WTC11 (cell line): ENCODE measurements around the gene RASSF4. TPM values are rescaled to one million over a fixed set of nuclear protein-coding genes. Genes with fewer than 3 reads are reported as not detected.

Experiments used
- ATAC-seq: fragments of 200-7000 bp; cut with Tn5 transposase; 2 replicates; pipeline ENCODE4 v1.10.0; 2021; ENCODE audit warnings: mild to moderate bottlenecking, moderate library complexity
- CTCF ChIA-PET: fragments of 300-600 bp; sonication (Branson Sonifier 250); formaldehyde crosslinking; loops from one replicate; lab custom pipeline; 2021; ENCODE audit warnings: antibody characterized with exemption; lab: Charles Lee
- POLR2A ChIA-PET: fragments of 350-600 bp; sonication (Branson Sonifier 250); formaldehyde crosslinking; loops from one replicate; lab custom pipeline; 2021; ENCODE audit warnings: antibody characterized with exemption; lab: Charles Lee
- DNase-seq: peaks from one replicate; pipeline ENCODE4 v3.0.0; 2021; ENCODE audit warnings: low spot score
- H3K27ac Mint-ChIP-seq: 2 replicates; pipeline ENCODE4 v1.8.0; 2021; ENCODE audit warnings: mixed read lengths
- H3K27me3 Mint-ChIP-seq: 2 replicates; pipeline ENCODE4 v1.8.0; 2021; ENCODE audit warnings: low read depth, mild to moderate bottlenecking, moderate library complexity, mixed read lengths
- H3K36me3 Mint-ChIP-seq: 2 replicates; pipeline ENCODE4 v1.8.0; 2021; ENCODE audit warnings: mixed read lengths
- H3K4me1 Mint-ChIP-seq: 2 replicates; pipeline ENCODE4 v1.8.0; 2022; ENCODE audit warnings: mixed read lengths
- H3K4me3 Mint-ChIP-seq: 2 replicates; pipeline ENCODE4 v1.8.0; 2021; ENCODE audit warnings: mild to moderate bottlenecking, moderate library complexity, mixed read lengths
- H3K9me3 Mint-ChIP-seq: 2 replicates; pipeline ENCODE4 v1.8.0; 2021; ENCODE audit warnings: mixed read lengths
- ATF1 ChIP-seq: sonication (generic); formaldehyde crosslinking; IDR thresholded peaks from 2 replicates; pipeline ENCODE4 v1.8.1; 2023; ENCODE audit warnings: mild to moderate bottlenecking, moderate library complexity, missing genetic modification reagents
- CBFB ChIP-seq: sonication (generic); formaldehyde crosslinking; IDR thresholded peaks from 2 replicates; pipeline ENCODE4 v1.8.1; 2022; ENCODE audit warnings: mild to moderate bottlenecking, low read depth, missing genetic modification reagents
- E2F5 ChIP-seq: sonication (generic); formaldehyde crosslinking; IDR thresholded peaks from 2 replicates; pipeline ENCODE4 v1.8.1; 2022; ENCODE audit warnings: mild to moderate bottlenecking, moderate library complexity, missing genetic modification reagents
- FOXK1 ChIP-seq: sonication (generic); formaldehyde crosslinking; IDR thresholded peaks from 2 replicates; pipeline ENCODE4 v1.8.0; 2022; ENCODE audit warnings: mild to moderate bottlenecking, moderate library complexity, missing genetic modification reagents
- GTF2I ChIP-seq: fragments of 250-450 bp; sonication (Bioruptor Pico); conservative IDR thresholded peaks from 2 replicates; pipeline ENCODE4 v1.4.0; 2021; ENCODE audit warnings: mild to moderate bottlenecking
- IRF2 ChIP-seq: sonication (generic); formaldehyde crosslinking; IDR thresholded peaks from 2 replicates; pipeline ENCODE4 v1.8.0; 2022; ENCODE audit warnings: low read depth, missing genetic modification reagents, borderline replicate concordance
- JAZF1 ChIP-seq: fragments of 250-450 bp; sonication (Bioruptor Pico); IDR thresholded peaks from 2 replicates; pipeline ENCODE4 v1.9.0; 2021; ENCODE audit warnings: moderate library complexity, mild to moderate bottlenecking, inconsistent platforms
- NFE2L1 ChIP-seq: sonication (generic); formaldehyde crosslinking; IDR thresholded peaks from 2 replicates; pipeline ENCODE4 v1.8.1; 2023; ENCODE audit warnings: missing genetic modification reagents
- NR1H2 ChIP-seq: sonication (generic); formaldehyde crosslinking; IDR thresholded peaks from 2 replicates; pipeline ENCODE4 v1.9.0; 2021; ENCODE audit warnings: mild to moderate bottlenecking, moderate library complexity, missing genetic modification reagents
- PRDM15 ChIP-seq: sonication (generic); formaldehyde crosslinking; IDR thresholded peaks from 2 replicates; pipeline ENCODE4 v1.8.0; 2022; ENCODE audit warnings: missing genetic modification reagents
- RELA ChIP-seq: sonication (generic); formaldehyde crosslinking; IDR thresholded peaks from 2 replicates; pipeline ENCODE4 v1.8.1; 2022; ENCODE audit warnings: missing genetic modification reagents, mild to moderate bottlenecking, borderline replicate concordance
- RORB ChIP-seq: fragments of 250-450 bp; sonication (Bioruptor Pico); IDR thresholded peaks from 2 replicates; pipeline ENCODE4 v1.9.0; 2021; ENCODE audit warnings: mild to moderate bottlenecking
- SP1 ChIP-seq: sonication (generic); formaldehyde crosslinking; conservative IDR thresholded peaks from 2 replicates; pipeline ENCODE4 v1.8.1; 2022; ENCODE audit warnings: missing genetic modification reagents
- STAT6 ChIP-seq: sonication (generic); formaldehyde crosslinking; conservative IDR thresholded peaks from 2 replicates; pipeline ENCODE4 v1.8.1; 2023; ENCODE audit warnings: mild to moderate bottlenecking, low read depth, missing genetic modification reagents, moderate library complexity
- TEAD4 ChIP-seq: sonication (generic); formaldehyde crosslinking; IDR thresholded peaks from 2 replicates; pipeline ENCODE4 v1.8.0; 2022; ENCODE audit warnings: mild to moderate bottlenecking, missing genetic modification reagents
- ZNF423 ChIP-seq: fragments of 250-450 bp; sonication (Bioruptor Pico); IDR thresholded peaks from 2 replicates; pipeline ENCODE4 v2.1.2; 2022; ENCODE audit warnings: mild to moderate bottlenecking, moderate library complexity
- total RNA-seq: library from RNA; stranded (reverse); gene quantifications from 3 replicates; pipeline ENCODE4 v1.2.3, GENCODE V29; 2021
- TF ChIP-seq, protein P1 (sequence below): fragments of 250-450 bp; sonication (Bioruptor Pico); IDR thresholded peaks from 2 replicates; pipeline ENCODE4 v1.9.0; 2021; ENCODE audit warnings: mild to moderate bottlenecking
- TF ChIP-seq, protein P2 (sequence below): sonication (generic); formaldehyde crosslinking; IDR thresholded peaks from 2 replicates; pipeline ENCODE4 v1.8.0; 2022; ENCODE audit warnings: mild to moderate bottlenecking, missing genetic modification reagents
- TF ChIP-seq, protein P3 (sequence below): fragments of 250-450 bp; sonication (Bioruptor Pico); IDR thresholded peaks from 2 replicates; pipeline ENCODE4 v1.9.0; 2021; ENCODE audit warnings: moderate library complexity, mild to moderate bottlenecking, inconsistent platforms, borderline replicate concordance

Gene RASSF4
- total RNA-seq, 1 experiment from 2014 or later: 15.7 TPM

DNA sequence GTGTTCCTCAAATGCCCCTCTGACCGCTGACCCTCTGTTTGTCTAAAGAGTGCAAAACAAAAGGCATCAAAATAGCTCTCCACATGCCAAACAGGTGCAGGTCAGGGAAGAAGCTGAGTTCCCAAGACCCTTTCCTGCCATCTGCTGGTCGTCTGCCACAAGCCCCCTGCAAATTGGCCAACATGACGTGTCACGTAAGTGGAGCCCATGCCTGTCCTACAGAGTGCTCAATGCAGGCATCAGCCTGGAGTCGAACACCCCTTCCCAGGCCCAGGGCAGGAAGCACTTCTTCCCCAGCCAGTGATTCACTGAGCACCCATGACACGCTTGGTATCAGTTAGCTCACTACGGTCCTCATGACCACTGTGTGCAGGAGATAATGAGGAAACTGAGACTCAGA, 34.4 kb upstream of the RASSF4 start (continued):
- no peak for TF ChIP-seq STAT6 (CRISPR knock-in tag)
- no peak for TF ChIP-seq CBFB (CRISPR knock-in tag)
- TF ChIP-seq IRF2 (CRISPR knock-in tag): no peak
- TF ChIP-seq ATF1: no peak
- TF ChIP-seq NR1H2 (CRISPR knock-in tag): no peak
- no peak for TF ChIP-seq PRDM15 (CRISPR knock-in tag)
- no peak for TF ChIP-seq E2F5 (CRISPR knock-in tag)

- H3K27me3 Mint-ChIP-seq: peaks cover 10% of the 10 kb centered on the region
- no peak overlapping the region for H3K27ac Mint-ChIP-seq
- TF ChIP-seq, protein P1, sequence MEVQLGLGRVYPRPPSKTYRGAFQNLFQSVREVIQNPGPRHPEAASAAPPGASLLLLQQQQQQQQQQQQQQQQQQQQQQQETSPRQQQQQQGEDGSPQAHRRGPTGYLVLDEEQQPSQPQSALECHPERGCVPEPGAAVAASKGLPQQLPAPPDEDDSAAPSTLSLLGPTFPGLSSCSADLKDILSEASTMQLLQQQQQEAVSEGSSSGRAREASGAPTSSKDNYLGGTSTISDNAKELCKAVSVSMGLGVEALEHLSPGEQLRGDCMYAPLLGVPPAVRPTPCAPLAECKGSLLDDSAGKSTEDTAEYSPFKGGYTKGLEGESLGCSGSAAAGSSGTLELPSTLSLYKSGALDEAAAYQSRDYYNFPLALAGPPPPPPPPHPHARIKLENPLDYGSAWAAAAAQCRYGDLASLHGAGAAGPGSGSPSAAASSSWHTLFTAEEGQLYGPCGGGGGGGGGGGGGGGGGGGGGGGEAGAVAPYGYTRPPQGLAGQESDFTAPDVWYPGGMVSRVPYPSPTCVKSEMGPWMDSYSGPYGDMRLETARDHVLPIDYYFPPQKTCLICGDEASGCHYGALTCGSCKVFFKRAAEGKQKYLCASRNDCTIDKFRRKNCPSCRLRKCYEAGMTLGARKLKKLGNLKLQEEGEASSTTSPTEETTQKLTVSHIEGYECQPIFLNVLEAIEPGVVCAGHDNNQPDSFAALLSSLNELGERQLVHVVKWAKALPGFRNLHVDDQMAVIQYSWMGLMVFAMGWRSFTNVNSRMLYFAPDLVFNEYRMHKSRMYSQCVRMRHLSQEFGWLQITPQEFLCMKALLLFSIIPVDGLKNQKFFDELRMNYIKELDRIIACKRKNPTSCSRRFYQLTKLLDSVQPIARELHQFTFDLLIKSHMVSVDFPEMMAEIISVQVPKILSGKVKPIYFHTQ: no peak
- no peak for TF ChIP-seq SP1 (CRISPR knock-in tag)
- TF ChIP-seq, protein P2, sequence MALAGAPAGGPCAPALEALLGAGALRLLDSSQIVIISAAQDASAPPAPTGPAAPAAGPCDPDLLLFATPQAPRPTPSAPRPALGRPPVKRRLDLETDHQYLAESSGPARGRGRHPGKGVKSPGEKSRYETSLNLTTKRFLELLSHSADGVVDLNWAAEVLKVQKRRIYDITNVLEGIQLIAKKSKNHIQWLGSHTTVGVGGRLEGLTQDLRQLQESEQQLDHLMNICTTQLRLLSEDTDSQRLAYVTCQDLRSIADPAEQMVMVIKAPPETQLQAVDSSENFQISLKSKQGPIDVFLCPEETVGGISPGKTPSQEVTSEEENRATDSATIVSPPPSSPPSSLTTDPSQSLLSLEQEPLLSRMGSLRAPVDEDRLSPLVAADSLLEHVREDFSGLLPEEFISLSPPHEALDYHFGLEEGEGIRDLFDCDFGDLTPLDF (CRISPR knock-in tag): no peak
- TF ChIP-seq FOXK1 (CRISPR knock-in tag): no peak
- no peak for TF ChIP-seq ZNF423
- TF ChIP-seq GTF2I: no peak
- TF ChIP-seq TEAD4 (CRISPR knock-in tag): no peak
- TF ChIP-seq NR1H2 (CRISPR knock-in tag): no peak
- no peak for TF ChIP-seq JAZF1
- TF ChIP-seq, protein P3, sequence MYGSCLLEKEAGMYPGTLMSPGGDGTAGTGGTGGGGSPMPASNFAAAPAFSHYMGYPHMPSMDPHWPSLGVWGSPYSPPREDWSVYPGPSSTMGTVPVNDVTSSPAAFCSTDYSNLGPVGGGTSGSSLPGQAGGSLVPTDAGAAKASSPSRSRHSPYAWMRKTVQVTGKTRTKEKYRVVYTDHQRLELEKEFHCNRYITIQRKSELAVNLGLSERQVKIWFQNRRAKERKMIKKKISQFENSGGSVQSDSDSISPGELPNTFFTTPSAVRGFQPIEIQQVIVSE (CRISPR knock-in tag): no peak
- TF ChIP-seq RORB (CRISPR knock-in tag): no peak
- no peak for TF ChIP-seq RELA (CRISPR knock-in tag)
- TF ChIP-seq NFE2L1 (CRISPR knock-in tag): no peak
- TF ChIP-seq, all 79 proteins: peak for 0
- no peak for ATAC-seq
- no peaks in the 10 kb centered on the region for H3K36me3 Mint-ChIP-seq
- no peak for DNase-seq
- no peaks in the 10 kb centered on the region; the same call in 1 of the 2 replicates for H3K9me3 Mint-ChIP-seq
- ChIA-PET POLR2A (interaction anchor here (0.5 kb wide), 1 partner anchor 50 kb away, joined by 3 read pairs; no protein-coding TSS in a partner anchor), CTCF (interaction anchor here (1.2 to 2.5 kb wide), 5 partner anchors 16 to 69 kb away, joined by 3 to 54 read pairs (median 25); partner anchors contain the start of gene TMEM72)
- no peaks in the 10 kb centered on the region for H3K4me1 Mint-ChIP-seq
- no peak overlapping the region for H3K4me3 Mint-ChIP-seq
These were observed 33.5 kb upstream of the RASSF4 start for GRCh38 chr10:44925811-44926750.
